Progenitor cell of endocrine pancreas (in vitro differentiated cells): ENCODE measurements around the gene PAX8. TPM values are rescaled to one million over a fixed set of nuclear protein-coding genes. Genes with fewer than 3 reads are reported as not detected.
"Not testable (repeated sequence)": the region's sequence is repeated elsewhere in the genome, so short reads cannot be mapped to it uniquely, and the experiment has no call there.

Experiments
- DNase-seq: peaks from one replicate; pipeline ENCODE4 v3.0.0; 2021; ENCODE audit warnings: low spot score; ENCODE audit not compliant: unreplicated experiment
- H3K27ac Mint-ChIP-seq: 2 replicates; pipeline ENCODE4 v1.8.0; 2021; ENCODE audit warnings: mild to moderate bottlenecking, moderate library complexity, mixed read lengths
- H3K27me3 Mint-ChIP-seq: 2 replicates; pipeline ENCODE4 v1.8.0; 2021; ENCODE audit warnings: mixed read lengths
- H3K36me3 Mint-ChIP-seq: 2 replicates; pipeline ENCODE4 v1.8.0; 2022; ENCODE audit warnings: mixed read lengths; ENCODE audit not compliant: insufficient read depth
- H3K4me1 Mint-ChIP-seq: 2 replicates; pipeline ENCODE4 v1.8.0; 2021; ENCODE audit warnings: low read depth, mixed read lengths
- H3K4me3 Mint-ChIP-seq: 2 replicates; pipeline ENCODE4 v1.8.0; 2021; ENCODE audit warnings: low read depth, mild to moderate bottlenecking, moderate library complexity, mixed read lengths
- H3K9me3 Mint-ChIP-seq: 2 replicates; pipeline ENCODE4 v1.8.0; 2021; ENCODE audit warnings: low read depth, mixed read lengths
- total RNA-seq: library from RNA; stranded (reverse); gene quantifications from 2 replicates; pipeline ENCODE4 v1.2.1, GENCODE V29; 2021
- TF ChIP-seq, protein P1 (sequence below): fragments of 200-600 bp; sonication (generic); IDR thresholded peaks from one replicate; pipeline ENCODE4 v1.5.0; 2021; ENCODE audit warnings: antibody characterized with exemption, mild to moderate bottlenecking; ENCODE audit not compliant: unreplicated experiment

The PAX8 gene
- total RNA-seq, 1 donor from 2014 or later = 3.9 TPM

DNA sequence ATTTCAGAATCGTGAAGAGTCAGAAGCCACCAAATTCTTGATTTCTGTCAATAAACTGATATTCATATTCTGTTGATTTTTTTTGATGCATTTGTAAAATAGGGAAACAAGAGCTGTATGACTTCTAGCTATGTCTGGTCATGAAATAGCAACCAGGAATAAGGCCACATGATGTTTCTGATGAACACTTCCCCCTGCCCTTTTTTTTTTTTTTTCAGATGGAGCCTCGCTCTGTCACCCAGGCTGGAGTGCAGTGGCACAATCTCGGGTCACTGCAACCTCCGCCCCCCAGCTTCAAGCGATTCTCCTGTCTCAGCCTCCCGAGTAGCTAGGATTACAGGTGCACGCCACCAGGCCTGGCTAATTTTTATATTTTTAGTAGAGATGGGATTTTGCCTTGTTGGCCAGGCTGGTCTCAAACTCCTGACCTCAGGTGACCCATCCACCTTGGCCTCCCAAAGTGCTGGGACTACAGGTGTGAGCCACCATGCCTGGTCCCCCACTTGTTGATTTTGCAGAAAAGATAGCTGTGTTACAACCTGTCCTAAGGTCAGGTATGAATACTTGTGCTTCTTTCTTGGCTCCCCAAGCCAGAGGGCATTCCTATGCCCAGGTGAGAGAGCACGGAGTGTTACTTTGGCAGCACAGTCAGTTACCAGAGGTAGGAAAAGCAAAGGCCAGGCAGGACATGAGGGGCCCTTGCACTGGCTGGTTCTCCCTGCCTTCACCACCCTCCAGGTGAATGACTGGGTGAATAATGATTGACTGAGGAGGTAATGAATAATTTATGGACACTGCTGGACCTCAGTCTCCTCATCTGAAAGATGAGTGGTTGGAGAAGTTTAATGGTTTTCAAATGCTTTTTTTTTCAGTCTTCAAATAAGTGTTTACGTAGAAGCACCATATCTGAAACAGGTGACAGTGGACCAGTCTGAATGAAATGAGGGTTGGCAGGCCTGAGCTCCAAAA, 39.6 kb downstream of the PAX8 start:
- H3K4me1 Mint-ChIP-seq = no peaks in the 10 kb centered on the region
- peaks cover 11% of the 10 kb centered on the region for H3K27me3 Mint-ChIP-seq
- TF ChIP-seq, protein P1, sequence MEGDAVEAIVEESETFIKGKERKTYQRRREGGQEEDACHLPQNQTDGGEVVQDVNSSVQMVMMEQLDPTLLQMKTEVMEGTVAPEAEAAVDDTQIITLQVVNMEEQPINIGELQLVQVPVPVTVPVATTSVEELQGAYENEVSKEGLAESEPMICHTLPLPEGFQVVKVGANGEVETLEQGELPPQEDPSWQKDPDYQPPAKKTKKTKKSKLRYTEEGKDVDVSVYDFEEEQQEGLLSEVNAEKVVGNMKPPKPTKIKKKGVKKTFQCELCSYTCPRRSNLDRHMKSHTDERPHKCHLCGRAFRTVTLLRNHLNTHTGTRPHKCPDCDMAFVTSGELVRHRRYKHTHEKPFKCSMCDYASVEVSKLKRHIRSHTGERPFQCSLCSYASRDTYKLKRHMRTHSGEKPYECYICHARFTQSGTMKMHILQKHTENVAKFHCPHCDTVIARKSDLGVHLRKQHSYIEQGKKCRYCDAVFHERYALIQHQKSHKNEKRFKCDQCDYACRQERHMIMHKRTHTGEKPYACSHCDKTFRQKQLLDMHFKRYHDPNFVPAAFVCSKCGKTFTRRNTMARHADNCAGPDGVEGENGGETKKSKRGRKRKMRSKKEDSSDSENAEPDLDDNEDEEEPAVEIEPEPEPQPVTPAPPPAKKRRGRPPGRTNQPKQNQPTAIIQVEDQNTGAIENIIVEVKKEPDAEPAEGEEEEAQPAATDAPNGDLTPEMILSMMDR = no peak
- H3K36me3 Mint-ChIP-seq = no peaks in the 10 kb centered on the region
- no peak for DNase-seq
- no peak overlapping the region for H3K4me3 Mint-ChIP-seq
- no peak overlapping the region for H3K27ac Mint-ChIP-seq
- H3K9me3 Mint-ChIP-seq = peaks cover 3% of the 10 kb centered on the region

GRCh38 chr2:113237604-113238160, 41.0 kb downstream of the PAX8 start:
- TF ChIP-seq, protein P1 = no peak
- no peak overlapping the region for H3K27ac Mint-ChIP-seq

GRCh38 chr2:113236367-113237159, 42.2 kb downstream of the PAX8 start:
- no peaks in the 10 kb centered on the region for H3K4me1 Mint-ChIP-seq
- DNase-seq = no peak
- TF ChIP-seq, protein P1 = no peak
- peaks cover 3% of the 10 kb centered on the region for H3K9me3 Mint-ChIP-seq
- no peaks in the 10 kb centered on the region for H3K36me3 Mint-ChIP-seq
- H3K27ac Mint-ChIP-seq = peak overlapping the region; percentile 80
- no peak overlapping the region for H3K4me3 Mint-ChIP-seq
- peaks cover 6% of the 10 kb centered on the region for H3K27me3 Mint-ChIP-seq

More at GRCh38 chr2:113237604-113238160, 41.0 kb downstream of the PAX8 start:
- no peaks in the 10 kb centered on the region for H3K36me3 Mint-ChIP-seq
- peaks cover 6% of the 10 kb centered on the region for H3K27me3 Mint-ChIP-seq
- H3K4me1 Mint-ChIP-seq = no peaks in the 10 kb centered on the region
- H3K9me3 Mint-ChIP-seq = peaks cover 3% of the 10 kb centered on the region
- H3K4me3 Mint-ChIP-seq = no peak overlapping the region
- no peak for DNase-seq

DNA sequence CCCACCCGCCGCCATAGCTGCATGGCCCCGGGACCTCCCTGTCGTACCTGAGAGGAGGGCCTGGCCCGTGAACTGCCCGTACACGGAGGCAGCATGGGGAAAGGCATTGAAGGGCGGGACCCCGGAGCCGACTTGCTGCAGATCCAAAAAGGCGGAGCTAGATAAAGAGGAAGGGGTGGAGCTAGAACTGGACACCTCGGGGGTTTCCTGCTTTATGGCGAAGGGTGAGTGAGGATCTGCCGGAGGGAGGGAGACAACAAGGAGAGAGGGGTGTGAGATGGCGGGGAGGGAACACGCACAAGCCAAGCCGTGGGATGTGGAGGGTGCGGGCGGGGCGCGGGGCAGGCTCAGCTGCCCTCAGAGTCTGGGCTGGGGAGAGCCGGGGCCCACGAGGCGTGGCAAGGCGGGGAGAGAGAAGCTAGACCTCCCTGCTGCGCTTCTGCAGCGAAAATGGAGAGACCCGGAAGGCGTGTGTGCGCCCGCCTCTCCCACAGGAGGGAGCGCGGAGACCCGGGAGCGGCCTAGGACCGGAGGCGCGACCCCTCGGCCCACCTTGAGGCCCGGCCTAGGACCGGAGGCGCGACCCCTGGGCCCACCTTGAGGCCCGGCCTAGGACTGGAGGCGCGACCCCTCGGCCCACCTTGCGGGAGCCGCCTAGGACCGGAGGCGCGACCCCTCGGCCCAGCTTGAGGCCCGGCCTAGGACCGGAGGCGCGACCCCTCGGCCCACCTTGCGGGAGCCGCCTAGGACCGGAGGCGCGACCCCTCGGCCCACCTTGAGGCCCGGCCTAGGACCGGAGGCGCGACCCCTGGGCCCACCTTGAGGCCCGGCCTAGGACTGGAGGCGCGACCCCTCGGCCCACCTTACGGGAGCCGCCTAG, 43.1 kb downstream of the PAX8 start:
- not testable (repeated sequence) for H3K27me3 Mint-ChIP-seq, H3K27ac Mint-ChIP-seq, DNase-seq, H3K36me3 Mint-ChIP-seq, H3K9me3 Mint-ChIP-seq, H3K4me3 Mint-ChIP-seq, H3K4me1 Mint-ChIP-seq

DNA sequence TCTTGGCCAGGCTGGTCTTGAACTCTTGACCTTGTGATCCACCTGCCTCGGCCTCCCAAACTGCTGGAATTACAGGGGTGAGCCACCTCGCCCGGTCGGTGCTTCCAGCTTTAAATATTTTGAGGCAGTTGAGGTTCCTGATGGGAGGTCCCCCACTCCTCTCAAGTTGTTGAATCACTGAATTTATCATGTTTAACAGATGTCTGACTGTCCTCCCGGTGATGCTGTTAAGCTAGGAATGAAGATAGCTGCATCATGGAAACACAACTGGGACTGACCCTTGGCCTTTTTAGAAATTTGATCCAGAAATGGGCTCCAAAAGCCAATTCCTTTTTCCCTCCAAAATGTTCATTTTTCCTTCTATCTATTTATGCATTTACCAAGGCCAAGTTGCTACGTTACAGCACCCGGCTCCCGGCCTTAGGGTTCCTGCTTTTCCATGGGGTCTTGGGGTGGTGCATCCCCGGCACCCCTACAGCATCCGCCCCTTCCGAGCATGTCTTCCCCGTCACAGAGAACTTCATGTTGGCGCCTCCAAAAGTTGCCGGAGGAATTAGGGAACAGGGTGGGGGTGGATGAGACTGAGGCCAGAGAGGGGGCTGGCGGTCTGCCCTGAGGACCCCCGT, 43.9 kb downstream of the PAX8 start:
- H3K36me3 Mint-ChIP-seq = no peaks in the 10 kb centered on the region
- no peak overlapping the region for H3K4me3 Mint-ChIP-seq
- peaks cover 3% of the 10 kb centered on the region for H3K9me3 Mint-ChIP-seq
- no peak for DNase-seq
- TF ChIP-seq, protein P1 = no peak
- H3K27me3 Mint-ChIP-seq = peaks cover 8% of the 10 kb centered on the region
- H3K27ac Mint-ChIP-seq = no peak overlapping the region
- H3K4me1 Mint-ChIP-seq = peaks cover 2% of the 10 kb centered on the region
